K562 (cell line): ENCODE results near the gene SLC29A3. TPM values are rescaled to one million over a fixed set of nuclear protein-coding genes. Genes with fewer than 3 reads are reported as not detected.

Experiments
- FOXA1 ChIP-seq: fragments of 450-650 bp; IDR thresholded peaks from 2 replicates; pipeline ENCODE4 v1.6.1; 2016; ENCODE audit warnings: mild to moderate bottlenecking, borderline replicate concordance
- GTF2A2 ChIP-seq: IDR thresholded peaks from 2 replicates; pipeline ENCODE4 v1.6.1; 2016; ENCODE audit warnings: mild to moderate bottlenecking, missing genetic modification characterization, missing compliant biosample characterization
- HDGF ChIP-seq: fragments of 450-650 bp; IDR thresholded peaks from 2 replicates; pipeline ENCODE4 v1.6.1; 2016
- MEIS2 ChIP-seq: fragments of 450-650 bp; IDR thresholded peaks from 2 replicates; pipeline ENCODE4 v1.6.1; 2014; ENCODE audit warnings: mild to moderate bottlenecking; ENCODE audit not compliant: partially characterized antibody
- PTBP1 ChIP-seq: fragments of 200-400 bp; formaldehyde crosslinking; IDR thresholded peaks from 2 replicates; pipeline ENCODE4 v1.6.1; 2017; ENCODE audit warnings: low read depth, low read length
- PTTG1 ChIP-seq: fragments of 450-650 bp; IDR thresholded peaks from 2 replicates; pipeline ENCODE4 v1.6.1; 2016; ENCODE audit warnings: low read depth, mild to moderate bottlenecking, missing genetic modification characterization, missing compliant biosample characterization
- RCOR1 ChIP-seq, 2 experiments: IDR thresholded peaks; 2 replicates each; pipeline ENCODE4 v1.6.1; 2012; ENCODE audit warnings: low read depth in 2 of 2, low read length in 2 of 2, borderline replicate concordance in 1 of 2, improper control_type of control experiment in 1 of 2
- TRIM28 ChIP-seq: fragments of 450-650 bp; IDR thresholded peaks from 2 replicates; pipeline ENCODE4 v1.6.1; 2017
- ZBTB17 ChIP-seq: fragments of 450-650 bp; formaldehyde crosslinking; IDR thresholded peaks from 2 replicates; pipeline ENCODE4 v1.4.0; 2020; ENCODE audit warnings: mild to moderate bottlenecking
- ZNF3 ChIP-seq: fragments of 250-450 bp; sonication (Bioruptor Pico); IDR thresholded peaks from 2 replicates; pipeline ENCODE4 v1.5.0; 2021; ENCODE audit warnings: mild to moderate bottlenecking, moderate library complexity
- ZNF445 ChIP-seq: fragments of 250-450 bp; sonication (Bioruptor Pico); IDR thresholded peaks from 2 replicates; pipeline ENCODE4 v1.4.0; 2020; ENCODE audit warnings: low read depth, mild to moderate bottlenecking, moderate library complexity
- polyA plus RNA-seq, 8 experiments: library from polyadenylated mRNA; depleted of rRNA in 4 of 8; stranded (reverse) in 5 of 8; unstranded in 3 of 8; fragments of >200 nt; fragmentation: Nextera tagmentation in 2 of 8; fragmentation: Illumina TruSeq in 1 of 8; extraction: Ambion mirVana in 2 of 8; extraction: Trizol in 1 of 8; gene quantifications; 2 replicates each; pipeline versions ENCODE4 v1.2.1 to v1.2.3, GENCODE V29; 2011 to 2014; ENCODE audit warnings: inconsistent platforms in 1 of 8, missing spikeins in 1 of 8
- total RNA-seq, 7 experiments: library from RNA; depleted of rRNA in 6 of 7; stranded (reverse); fragments of >200 nt in 6 of 7; fragmentation: Illumina TruSeq in 2 of 7; extraction: Trizol in 2 of 7; gene quantifications; 2 replicates each; pipeline versions ENCODE4 v1.2.1 to v1.2.3, GENCODE V29; 2011 to 2021; ENCODE audit warnings: low replicate concordance in 1 of 7
- TF ChIP-seq, protein P1 (sequence below): fragments of 450-650 bp; IDR thresholded peaks from 2 replicates; pipeline ENCODE4 v1.6.1; 2016
- TF ChIP-seq, protein P2 (sequence below): fragments of 200-800 bp; sonication (Bioruptor generic); IDR thresholded peaks from 2 replicates; pipeline ENCODE4 v1.6.1; 2017; ENCODE audit warnings: missing genetic modification characterization, missing compliant biosample characterization
- TF ChIP-seq, protein P3 (sequence below): fragments of 250-450 bp; sonication (Bioruptor Pico); IDR thresholded peaks from 2 replicates; pipeline ENCODE4 v1.8.0; 2022; ENCODE audit warnings: inconsistent platforms, mild to moderate bottlenecking, moderate library complexity, borderline replicate concordance
- TF ChIP-seq, protein P4 (sequence below): fragments of 200-800 bp; sonication (Bioruptor generic); IDR thresholded peaks from 2 replicates; pipeline ENCODE4 v1.6.1; 2017; ENCODE audit warnings: missing genetic modification characterization, missing compliant biosample characterization
- TF ChIP-seq, protein P5 (sequence below): fragments of 150-350 bp; conservative IDR thresholded peaks from 2 replicates; pipeline ENCODE4 v1.6.1; 2014; ENCODE audit warnings: low read length
- TF ChIP-seq, protein P6 (sequence below): fragments of 250-450 bp; sonication (Bioruptor Pico); IDR thresholded peaks from 2 replicates; pipeline ENCODE4 v1.5.0; 2020; ENCODE audit warnings: mild to moderate bottlenecking, borderline replicate concordance

Gene SLC29A3
- total and polyA plus RNA-seq, 9 of the 15 experiments (the other 6 are each of a cell fraction or from before 2014, with no cell fraction given) = 2.1 to 10.7 (median 4.6) TPM

DNA sequence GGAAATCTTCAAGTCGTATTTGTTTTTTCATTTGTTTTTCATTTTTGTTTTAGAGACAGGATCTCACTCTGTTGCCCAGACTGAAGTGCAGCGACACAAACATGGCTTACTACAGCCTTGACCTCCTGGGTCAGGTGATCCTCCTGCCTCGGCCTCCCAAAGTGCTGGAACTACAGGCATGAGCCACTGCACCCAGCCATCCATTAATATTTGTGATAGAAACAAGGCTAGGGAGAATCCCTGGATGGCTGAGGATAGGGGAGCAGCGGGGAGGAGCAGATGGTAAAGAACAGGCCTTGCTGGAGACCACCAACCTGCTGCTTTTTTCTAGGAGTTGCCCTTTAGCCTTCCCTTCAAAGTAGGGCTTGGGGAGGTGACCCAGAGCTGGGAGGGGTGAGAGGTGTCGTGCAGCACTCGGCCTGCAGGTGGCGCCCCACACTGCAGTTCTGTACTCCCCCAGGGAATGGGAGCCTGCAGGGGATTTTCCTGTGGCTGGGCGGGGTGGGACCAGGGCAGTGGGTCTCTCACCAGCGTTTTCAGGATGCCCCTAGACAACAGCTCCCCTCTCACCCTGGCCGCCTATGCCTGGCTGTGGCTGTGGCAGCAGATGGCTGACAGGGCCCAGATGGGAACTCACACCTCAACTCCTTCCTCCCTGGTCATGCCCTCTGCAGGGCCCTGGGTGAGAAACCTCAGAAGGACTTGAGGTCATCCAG lies 65.1 kb downstream of the SLC29A3 start (continued):
- TF ChIP-seq, protein P1, sequence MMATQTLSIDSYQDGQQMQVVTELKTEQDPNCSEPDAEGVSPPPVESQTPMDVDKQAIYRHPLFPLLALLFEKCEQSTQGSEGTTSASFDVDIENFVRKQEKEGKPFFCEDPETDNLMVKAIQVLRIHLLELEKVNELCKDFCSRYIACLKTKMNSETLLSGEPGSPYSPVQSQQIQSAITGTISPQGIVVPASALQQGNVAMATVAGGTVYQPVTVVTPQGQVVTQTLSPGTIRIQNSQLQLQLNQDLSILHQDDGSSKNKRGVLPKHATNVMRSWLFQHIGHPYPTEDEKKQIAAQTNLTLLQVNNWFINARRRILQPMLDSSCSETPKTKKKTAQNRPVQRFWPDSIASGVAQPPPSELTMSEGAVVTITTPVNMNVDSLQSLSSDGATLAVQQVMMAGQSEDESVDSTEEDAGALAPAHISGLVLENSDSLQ = no peak
- TF ChIP-seq GTF2A2 (tag) (no peak), ZNF3 (CRISPR knock-in tag) (no peak), RCOR1 (IDR thresholded peaks at IDR 0.05; ENCODE audit: borderline replicate concordance in 1 of 2, low read depth in 2 of 2, low read length in 2 of 2) (0 out of 4 replicates have a peak, but pooled peaks of 1 of the 2 experiments have one; percentile 35), PTBP1 (no peak), TRIM28 (no peak), HDGF (no peak), ZNF445 (CRISPR knock-in tag) (no peak), MEIS2 (no peak), PTTG1 (tag) (no peak), FOXA1 (no peak), ZBTB17 (CRISPR knock-in tag) (no peak)
- TF ChIP-seq, protein P2, sequence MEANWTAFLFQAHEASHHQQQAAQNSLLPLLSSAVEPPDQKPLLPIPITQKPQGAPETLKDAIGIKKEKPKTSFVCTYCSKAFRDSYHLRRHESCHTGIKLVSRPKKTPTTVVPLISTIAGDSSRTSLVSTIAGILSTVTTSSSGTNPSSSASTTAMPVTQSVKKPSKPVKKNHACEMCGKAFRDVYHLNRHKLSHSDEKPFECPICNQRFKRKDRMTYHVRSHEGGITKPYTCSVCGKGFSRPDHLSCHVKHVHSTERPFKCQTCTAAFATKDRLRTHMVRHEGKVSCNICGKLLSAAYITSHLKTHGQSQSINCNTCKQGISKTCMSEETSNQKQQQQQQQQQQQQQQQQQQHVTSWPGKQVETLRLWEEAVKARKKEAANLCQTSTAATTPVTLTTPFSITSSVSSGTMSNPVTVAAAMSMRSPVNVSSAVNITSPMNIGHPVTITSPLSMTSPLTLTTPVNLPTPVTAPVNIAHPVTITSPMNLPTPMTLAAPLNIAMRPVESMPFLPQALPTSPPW (CRISPR knock-in tag) = peak; percentile 63
- TF ChIP-seq, protein P3, sequence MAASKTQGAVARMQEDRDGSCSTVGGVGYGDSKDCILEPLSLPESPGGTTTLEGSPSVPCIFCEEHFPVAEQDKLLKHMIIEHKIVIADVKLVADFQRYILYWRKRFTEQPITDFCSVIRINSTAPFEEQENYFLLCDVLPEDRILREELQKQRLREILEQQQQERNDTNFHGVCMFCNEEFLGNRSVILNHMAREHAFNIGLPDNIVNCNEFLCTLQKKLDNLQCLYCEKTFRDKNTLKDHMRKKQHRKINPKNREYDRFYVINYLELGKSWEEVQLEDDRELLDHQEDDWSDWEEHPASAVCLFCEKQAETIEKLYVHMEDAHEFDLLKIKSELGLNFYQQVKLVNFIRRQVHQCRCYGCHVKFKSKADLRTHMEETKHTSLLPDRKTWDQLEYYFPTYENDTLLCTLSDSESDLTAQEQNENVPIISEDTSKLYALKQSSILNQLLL (CRISPR knock-in tag) = no peak
- TF ChIP-seq, protein P4, sequence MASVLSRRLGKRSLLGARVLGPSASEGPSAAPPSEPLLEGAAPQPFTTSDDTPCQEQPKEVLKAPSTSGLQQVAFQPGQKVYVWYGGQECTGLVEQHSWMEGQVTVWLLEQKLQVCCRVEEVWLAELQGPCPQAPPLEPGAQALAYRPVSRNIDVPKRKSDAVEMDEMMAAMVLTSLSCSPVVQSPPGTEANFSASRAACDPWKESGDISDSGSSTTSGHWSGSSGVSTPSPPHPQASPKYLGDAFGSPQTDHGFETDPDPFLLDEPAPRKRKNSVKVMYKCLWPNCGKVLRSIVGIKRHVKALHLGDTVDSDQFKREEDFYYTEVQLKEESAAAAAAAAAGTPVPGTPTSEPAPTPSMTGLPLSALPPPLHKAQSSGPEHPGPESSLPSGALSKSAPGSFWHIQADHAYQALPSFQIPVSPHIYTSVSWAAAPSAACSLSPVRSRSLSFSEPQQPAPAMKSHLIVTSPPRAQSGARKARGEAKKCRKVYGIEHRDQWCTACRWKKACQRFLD (CRISPR knock-in tag) = no peak
- TF ChIP-seq, protein P5, sequence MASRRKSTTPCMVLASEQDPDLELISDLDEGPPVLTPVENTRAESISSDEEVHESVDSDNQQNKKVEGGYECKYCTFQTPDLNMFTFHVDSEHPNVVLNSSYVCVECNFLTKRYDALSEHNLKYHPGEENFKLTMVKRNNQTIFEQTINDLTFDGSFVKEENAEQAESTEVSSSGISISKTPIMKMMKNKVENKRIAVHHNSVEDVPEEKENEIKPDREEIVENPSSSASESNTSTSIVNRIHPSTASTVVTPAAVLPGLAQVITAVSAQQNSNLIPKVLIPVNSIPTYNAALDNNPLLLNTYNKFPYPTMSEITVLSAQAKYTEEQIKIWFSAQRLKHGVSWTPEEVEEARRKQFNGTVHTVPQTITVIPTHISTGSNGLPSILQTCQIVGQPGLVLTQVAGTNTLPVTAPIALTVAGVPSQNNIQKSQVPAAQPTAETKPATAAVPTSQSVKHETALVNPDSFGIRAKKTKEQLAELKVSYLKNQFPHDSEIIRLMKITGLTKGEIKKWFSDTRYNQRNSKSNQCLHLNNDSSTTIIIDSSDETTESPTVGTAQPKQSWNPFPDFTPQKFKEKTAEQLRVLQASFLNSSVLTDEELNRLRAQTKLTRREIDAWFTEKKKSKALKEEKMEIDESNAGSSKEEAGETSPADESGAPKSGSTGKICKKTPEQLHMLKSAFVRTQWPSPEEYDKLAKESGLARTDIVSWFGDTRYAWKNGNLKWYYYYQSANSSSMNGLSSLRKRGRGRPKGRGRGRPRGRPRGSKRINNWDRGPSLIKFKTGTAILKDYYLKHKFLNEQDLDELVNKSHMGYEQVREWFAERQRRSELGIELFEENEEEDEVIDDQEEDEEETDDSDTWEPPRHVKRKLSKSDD = no peak
- TF ChIP-seq, protein P6, sequence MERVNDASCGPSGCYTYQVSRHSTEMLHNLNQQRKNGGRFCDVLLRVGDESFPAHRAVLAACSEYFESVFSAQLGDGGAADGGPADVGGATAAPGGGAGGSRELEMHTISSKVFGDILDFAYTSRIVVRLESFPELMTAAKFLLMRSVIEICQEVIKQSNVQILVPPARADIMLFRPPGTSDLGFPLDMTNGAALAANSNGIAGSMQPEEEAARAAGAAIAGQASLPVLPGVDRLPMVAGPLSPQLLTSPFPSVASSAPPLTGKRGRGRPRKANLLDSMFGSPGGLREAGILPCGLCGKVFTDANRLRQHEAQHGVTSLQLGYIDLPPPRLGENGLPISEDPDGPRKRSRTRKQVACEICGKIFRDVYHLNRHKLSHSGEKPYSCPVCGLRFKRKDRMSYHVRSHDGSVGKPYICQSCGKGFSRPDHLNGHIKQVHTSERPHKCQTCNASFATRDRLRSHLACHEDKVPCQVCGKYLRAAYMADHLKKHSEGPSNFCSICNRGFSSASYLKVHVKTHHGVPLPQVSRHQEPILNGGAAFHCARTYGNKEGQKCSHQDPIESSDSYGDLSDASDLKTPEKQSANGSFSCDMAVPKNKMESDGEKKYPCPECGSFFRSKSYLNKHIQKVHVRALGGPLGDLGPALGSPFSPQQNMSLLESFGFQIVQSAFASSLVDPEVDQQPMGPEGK (CRISPR knock-in tag) = no peak
